LHCN-M2 (cell line): Measurements from ENCODE around the gene TPSAB1. TPM values are rescaled to one million over a fixed set of nuclear protein-coding genes. Genes with fewer than 3 reads are reported as not detected.
"Not testable (repeated sequence)": the region's sequence is repeated elsewhere in the genome, so short reads cannot be mapped to it uniquely, and the experiment has no call there.

Experiments
- DNase-seq: peaks from one replicate; pipeline ENCODE4 v3.0.0-alpha.2; 2012; ENCODE audit warnings: low read depth
- total RNA-seq: library from RNA; depleted of rRNA; stranded (reverse); fragments of >200 nt; gene quantifications from 2 replicates; pipeline ENCODE4 v1.2.3, GENCODE V29; 2014

The TPSAB1 gene
- total RNA-seq, 1 experiment from 2014 or later, result not detected

GRCh38 chr16:1265090-1265630 lies 24.7 kb downstream of the TPSAB1 start:
- DNase-seq, result no peak

- DNase-seq, result no peak
Measured at GRCh38 chr16:1265826-1266225, 25.3 kb downstream of the TPSAB1 start.

GRCh38 chr16:1269418-1269817 lies 28.9 kb downstream of the TPSAB1 start:
- DNase-seq, result not testable (repeated sequence)

- DNase-seq, result no peak
Measured at GRCh38 chr16:1271380-1271723, 30.8 kb downstream of the TPSAB1 start.

- not testable (repeated sequence) for DNase-seq
Measured at GRCh38 chr16:1271724-1272413, 31.4 kb downstream of the TPSAB1 start.

- DNase-seq, result no peak
Measured at GRCh38 chr16:1272453-1273198, 32.1 kb downstream of the TPSAB1 start.

- no peak for DNase-seq
Measured at GRCh38 chr16:1273816-1274215, 33.3 kb downstream of the TPSAB1 start.

- DNase-seq, result no peak
Measured at GRCh38 chr16:1274767-1275166, 34.3 kb downstream of the TPSAB1 start.

GRCh38 chr16:1275791-1276579 lies 35.5 kb downstream of the TPSAB1 start:
- DNase-seq, result no peak

GRCh38 chr16:1276580-1276878 lies 36.0 kb downstream of the TPSAB1 start:
- DNase-seq, result no peak

- DNase-seq, result no peak
Measured at GRCh38 chr16:1277151-1277598, 36.7 kb downstream of the TPSAB1 start.

GRCh38 chr16:1277617-1278282 lies 37.2 kb downstream of the TPSAB1 start:
- DNase-seq, result no peak

GRCh38 chr16:1278477-1278876 lies 38.0 kb downstream of the TPSAB1 start:
- DNase-seq, result no peak

GRCh38 chr16:1279081-1279944 lies 38.8 kb downstream of the TPSAB1 start:
- DNase-seq, result no peak

- no peak for DNase-seq
Measured at GRCh38 chr16:1279945-1280589, 39.6 kb downstream of the TPSAB1 start.

- DNase-seq, result no peak
Measured at GRCh38 chr16:1280783-1281182, 40.3 kb downstream of the TPSAB1 start.

GRCh38 chr16:1281517-1281916 lies 41.0 kb downstream of the TPSAB1 start:
- no peak for DNase-seq

- no peak for DNase-seq
Measured at GRCh38 chr16:1282324-1282973, 41.9 kb downstream of the TPSAB1 start.

- no peak for DNase-seq
Measured at GRCh38 chr16:1283296-1283695, 42.8 kb downstream of the TPSAB1 start.
